Measurements from ENCODE around the gene DHX34. TPM values are rescaled to one million over a fixed set of nuclear protein-coding genes. Genes with fewer than 3 reads are reported as not detected.

The DHX34 gene
- total RNA-seq, 8 experiments from 2014 or later = 9.4 to 24.5 (median 12.9) TPM

DNA sequence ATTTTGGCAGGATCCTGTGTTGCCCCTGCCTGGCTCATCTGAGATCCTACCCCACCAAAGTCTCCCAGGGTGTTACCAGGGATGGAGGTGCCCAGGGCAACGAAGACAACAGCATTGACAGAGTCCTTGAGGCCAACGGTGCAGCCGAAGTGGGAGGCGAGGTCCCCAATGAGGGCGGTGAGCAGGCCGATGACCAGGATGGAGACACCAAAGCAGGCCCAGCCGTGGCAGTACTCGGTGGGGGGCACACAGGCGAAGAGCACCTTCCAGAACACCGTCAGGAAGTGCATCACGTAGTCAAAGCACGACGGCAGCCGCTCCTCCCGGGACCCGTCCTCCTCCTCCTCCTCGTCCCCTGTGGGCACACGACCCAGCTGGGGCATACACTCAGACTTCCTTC, 83.0 kb downstream of the DHX34 start:
- in situ Hi-C loops (cut with MboI; ENCODE audit: low pct_unique_long_range_greater_than_20kb in 2 of 9, low sequenced_read_pairs in 9 of 9, unreplicated experiment in 9 of 9) = loop anchor here in 6 of 9 experiments (10.0 to 25.0 kb wide), 5 partner anchors 83 to 305 kb away; partner anchors contain the start of genes EHD2 (in 2 of the 6), NAPA (in 1 of the 6) and NOP53 (in 1 of the 6)

More for the DNA sequence above, 83.0 kb downstream of the DHX34 start:
- no peak overlapping the region for H3K4me3 ChIP-seq
- peaks cover 15 to 21% of the 10 kb centered on the region in 2 donors for H3K4me1 ChIP-seq (replicated peaks in 1 of 2)
- H3K27ac ChIP-seq = no peak overlapping the region
- ATAC-seq (replicated peaks in 6 of 8) = no peak
- 60 to 100% (median 70%) methylated on average over 1 to 5 of the region's 18 CpGs; no CpG with 5 or more reads in 4 of the 10 experiments for WGBS, 10 experiments

Other genes starting within 250 kb of the DHX34 start
- gene ZC3H4, start 235.5 kb upstream of the DHX34 start, total RNA-seq = 10 to 100 TPM; 10.9 to 54.5 (median 22.8) TPM
- 100 to 1,000 TPM in 2 of 8 experiments, 10 to 100 TPM in 6; 76.2 to 197 (median 91.7) TPM for gene SAE1, start 218.5 kb upstream of the DHX34 start, total RNA-seq
- gene BBC3, start 118.1 kb upstream of the DHX34 start, total RNA-seq = 10 to 100 TPM; 17.4 to 23.6 (median 20.3) TPM
- 10 to 100 TPM; 12.9 to 45.7 (median 17.4) TPM for gene CCDC9, start 92.8 kb upstream of the DHX34 start, total RNA-seq
- gene INAFM1, start 74.4 kb upstream of the DHX34 start, total RNA-seq = 10 to 100 TPM in 4 of 8 experiments, 1 to 10 TPM in 4; 3.4 to 17.5 (median 10.4) TPM
- 10 to 100 TPM in 1 of 8 experiments, 1 to 10 TPM in 6, under 1 TPM in 1; 0.29 to 15.6 (median 2.1) TPM for gene C5AR1, start 39.5 kb upstream of the DHX34 start, total RNA-seq
- gene C5AR2, start 17.1 kb upstream of the DHX34 start, total RNA-seq = under 1 TPM in 7 of 8 experiments, not detected in 1; 0.04 to 0.36 (median 0.09) TPM
- 100 to 1,000 TPM in 4 of 8 experiments, 10 to 100 TPM in 3, 1 to 10 TPM in 1; 3.2 to 124 (median 93.2) TPM for gene MEIS3, start 70.2 kb downstream of the DHX34 start, total RNA-seq
- gene SLC8A2, start 122.6 kb downstream of the DHX34 start, total RNA-seq = 100 to 1,000 TPM in 2 of 8 experiments, 10 to 100 TPM in 2, 1 to 10 TPM in 4; 1.4 to 351 (median 9.7) TPM
- 10 to 100 TPM in 4 of 8 experiments, 1 to 10 TPM in 4; 5.5 to 24.9 (median 9.6) TPM for gene KPTN, start 134.9 kb downstream of the DHX34 start, total RNA-seq
- gene NAPA, start 165.7 kb downstream of the DHX34 start, total RNA-seq = 100 to 1,000 TPM in 5 of 8 experiments, 10 to 100 TPM in 3; 65.3 to 168 (median 103) TPM
- gene ZNF541, start 223.8 kb downstream of the DHX34 start, total RNA-seq = under 1 TPM in 4 of 8 experiments, not detected in 4; 0.04 to 0.43 (median 0.16) TPM